K562 (cell line): ENCODE results near the gene CRYBG2. TPM values are rescaled to one million over a fixed set of nuclear protein-coding genes. Genes with fewer than 3 reads are reported as not detected.

Experiments
- BMI1 ChIP-seq: fragments of 150-350 bp; IDR thresholded peaks from 2 replicates; pipeline ENCODE4 v1.6.1; 2014; ENCODE audit warnings: low read length
- CEBPB ChIP-seq: fragments of 450-650 bp; IDR thresholded peaks from 2 replicates; pipeline ENCODE4 v1.6.1; 2016; ENCODE audit warnings: missing genetic modification characterization, missing compliant biosample characterization
- CEBPG ChIP-seq, 3 experiments: fragments of 200-800 bp in 1 of 3; sonication (Bioruptor generic) in 1 of 3; sonication (generic) in 1 of 3; formaldehyde crosslinking in 1 of 3; IDR thresholded peaks in 2 of 3; conservative IDR thresholded peaks in 1 of 3; 2 replicates each; pipeline versions ENCODE4 v1.6.1 to v1.8.0; 2016 to 2022; ENCODE audit warnings: missing compliant biosample characterization in 2 of 3, missing genetic modification characterization in 2 of 3, mild to moderate bottlenecking in 1 of 3, missing genetic modification reagents in 1 of 3
- DPF2 ChIP-seq: fragments of 450-650 bp; IDR thresholded peaks from 2 replicates; pipeline ENCODE4 v1.6.1; 2016
- E2F3 ChIP-seq: fragments of 250-450 bp; sonication (Bioruptor Pico); IDR thresholded peaks from 2 replicates; pipeline ENCODE4 v1.4.0; 2020; ENCODE audit warnings: mild to moderate bottlenecking
- HINFP ChIP-seq: fragments of 450-650 bp; conservative IDR thresholded peaks from 2 replicates; pipeline ENCODE4 v1.6.1; 2016; ENCODE audit warnings: missing genetic modification characterization, low read depth, mild to moderate bottlenecking, control low read depth, missing compliant biosample characterization
- MECOM ChIP-seq: fragments of 250-450 bp; sonication (Bioruptor Pico); IDR thresholded peaks from 2 replicates; pipeline ENCODE4 v1.8.0; 2022; ENCODE audit warnings: inconsistent platforms
- MEF2A ChIP-seq: IDR thresholded peaks from 2 replicates; pipeline ENCODE4 v1.6.1; 2011; ENCODE audit warnings: low read depth, mild to moderate bottlenecking, low read length, moderate library complexity; ENCODE audit not compliant: control insufficient read depth
- NCOA2 ChIP-seq, 2 experiments: fragments of 450-650 bp; IDR thresholded peaks; 2 replicates each; pipeline ENCODE4 v1.6.1; 2018; ENCODE audit warnings: mild to moderate bottlenecking in 2 of 2, moderate library complexity in 1 of 2; ENCODE audit not compliant: partially characterized antibody in 2 of 2
- NR4A1 ChIP-seq, 2 experiments: fragments of 250-450 bp in 1 of 2; fragments of 450-650 bp in 1 of 2; sonication (Bioruptor Pico) in 1 of 2; IDR thresholded peaks; 2 replicates each; pipeline versions ENCODE4 v1.4.0 to v1.6.1; 2016 to 2020; ENCODE audit warnings: mild to moderate bottlenecking in 2 of 2, missing compliant biosample characterization in 1 of 2, missing genetic modification characterization in 1 of 2, moderate library complexity in 1 of 2
- PCBP1 ChIP-seq: fragments of 200-400 bp; formaldehyde crosslinking; IDR thresholded peaks from 2 replicates; pipeline ENCODE4 v1.6.1; 2018; ENCODE audit warnings: mild to moderate bottlenecking, low read depth, low read length; ENCODE audit not compliant: poor library complexity, severe bottlenecking
- SETDB1 ChIP-seq: IDR thresholded peaks from one replicate; pipeline ENCODE4 v1.6.1; 2012; ENCODE audit warnings: low read length, control low read depth, inconsistent platforms
- TCFL5 ChIP-seq: fragments of 250-450 bp; sonication (Bioruptor Pico); conservative IDR thresholded peaks from 2 replicates; pipeline ENCODE4 v1.6.1; 2021; ENCODE audit warnings: mild to moderate bottlenecking, moderate library complexity, matching md5 sums
- TEAD2 ChIP-seq: fragments of 450-650 bp; IDR thresholded peaks from 2 replicates; pipeline ENCODE4 v1.6.1; 2016; ENCODE audit warnings: missing genetic modification characterization, control low read depth, missing compliant biosample characterization
- ZBTB17 ChIP-seq: fragments of 450-650 bp; formaldehyde crosslinking; IDR thresholded peaks from 2 replicates; pipeline ENCODE4 v1.4.0; 2020; ENCODE audit warnings: mild to moderate bottlenecking
- ZNF12 ChIP-seq: sonication (generic); formaldehyde crosslinking; IDR thresholded peaks from 2 replicates; pipeline ENCODE4 v1.4.0; 2020; ENCODE audit warnings: mild to moderate bottlenecking, missing genetic modification reagents
- ZNF140 ChIP-seq: fragments of 250-450 bp; sonication (Bioruptor Pico); IDR thresholded peaks from 2 replicates; pipeline ENCODE4 v1.8.0; 2021; ENCODE audit warnings: moderate library complexity, mild to moderate bottlenecking, inconsistent platforms
- ZNF217 ChIP-seq: sonication (generic); formaldehyde crosslinking; IDR thresholded peaks from 2 replicates; pipeline ENCODE4 v1.8.0; 2022; ENCODE audit warnings: mild to moderate bottlenecking, missing genetic modification reagents
- polyA plus RNA-seq, 8 experiments: library from polyadenylated mRNA; depleted of rRNA in 4 of 8; stranded (reverse) in 5 of 8; unstranded in 3 of 8; fragments of >200 nt; fragmentation: Nextera tagmentation in 2 of 8; fragmentation: Illumina TruSeq in 1 of 8; extraction: Ambion mirVana in 2 of 8; extraction: Trizol in 1 of 8; gene quantifications; 2 replicates each; pipeline versions ENCODE4 v1.2.1 to v1.2.3, GENCODE V29; 2011 to 2014; ENCODE audit warnings: inconsistent platforms in 1 of 8, missing spikeins in 1 of 8
- total RNA-seq, 7 experiments: library from RNA; depleted of rRNA in 6 of 7; stranded (reverse); fragments of >200 nt in 6 of 7; fragmentation: Illumina TruSeq in 2 of 7; extraction: Trizol in 2 of 7; gene quantifications; 2 replicates each; pipeline versions ENCODE4 v1.2.1 to v1.2.3, GENCODE V29; 2011 to 2021; ENCODE audit warnings: low replicate concordance in 1 of 7
- TF ChIP-seq, protein P1 (sequence below): fragments of 250-450 bp; sonication (Bioruptor Pico); IDR thresholded peaks from 2 replicates; pipeline ENCODE4 v1.5.0; 2022; ENCODE audit warnings: mild to moderate bottlenecking
- TF ChIP-seq, protein P2 (sequence below): sonication (generic); formaldehyde crosslinking; IDR thresholded peaks from 2 replicates; pipeline ENCODE4 v1.8.0; 2023; ENCODE audit warnings: mild to moderate bottlenecking, missing genetic modification reagents

CRYBG2 gene
- total and polyA plus RNA-seq, 9 of the 15 experiments (the other 6 are each of a cell fraction or from before 2014, with no cell fraction given): 0.39 to 8.5 (median 3.7) TPM

- no peak for TF ChIP-seq ZNF217 (CRISPR knock-in tag)
- peak; percentile 50 for TF ChIP-seq CEBPB
- peak; percentile 47; the same call in 1 of the 2 replicates for TF ChIP-seq DPF2
- 0 out of 2 replicates have a peak, but pooled peaks have one; percentile 12 for TF ChIP-seq BMI1
- peak; percentile 100 for TF ChIP-seq CEBPG (CRISPR knock-in tag; IDR thresholded peaks at IDR 0.05)
- peak; percentile 80 to 96 for TF ChIP-seq CEBPG (tag; conservative IDR thresholded peaks at IDR 0.05 in 1 of 2, IDR thresholded peaks at IDR 0.05 in 1 of 2)
- TF ChIP-seq ZNF12 (CRISPR knock-in tag): peak; percentile 87
- TF ChIP-seq MECOM (CRISPR knock-in tag): peak; percentile 95
- peak; percentile 76 for TF ChIP-seq HINFP
- peak; percentile 92 for TF ChIP-seq ZNF140 (CRISPR knock-in tag)
- no peak for TF ChIP-seq PCBP1
- TF ChIP-seq, protein P1, sequence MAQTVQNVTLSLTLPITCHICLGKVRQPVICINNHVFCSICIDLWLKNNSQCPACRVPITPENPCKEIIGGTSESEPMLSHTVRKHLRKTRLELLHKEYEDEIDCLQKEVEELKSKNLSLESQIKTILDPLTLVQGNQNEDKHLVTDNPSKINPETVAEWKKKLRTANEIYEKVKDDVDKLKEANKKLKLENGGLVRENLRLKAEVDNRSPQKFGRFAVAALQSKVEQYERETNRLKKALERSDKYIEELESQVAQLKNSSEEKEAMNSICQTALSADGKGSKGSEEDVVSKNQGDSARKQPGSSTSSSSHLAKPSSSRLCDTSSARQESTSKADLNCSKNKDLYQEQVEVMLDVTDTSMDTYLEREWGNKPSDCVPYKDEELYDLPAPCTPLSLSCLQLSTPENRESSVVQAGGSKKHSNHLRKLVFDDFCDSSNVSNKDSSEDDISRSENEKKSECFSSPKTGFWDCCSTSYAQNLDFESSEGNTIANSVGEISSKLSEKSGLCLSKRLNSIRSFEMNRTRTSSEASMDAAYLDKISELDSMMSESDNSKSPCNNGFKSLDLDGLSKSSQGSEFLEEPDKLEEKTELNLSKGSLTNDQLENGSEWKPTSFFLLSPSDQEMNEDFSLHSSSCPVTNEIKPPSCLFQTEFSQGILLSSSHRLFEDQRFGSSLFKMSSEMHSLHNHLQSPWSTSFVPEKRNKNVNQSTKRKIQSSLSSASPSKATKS (CRISPR knock-in tag): no peak
- peak; percentile 87 for TF ChIP-seq TCFL5
- TF ChIP-seq ZBTB17 (CRISPR knock-in tag): peak; percentile 95
- TF ChIP-seq NCOA2 (IDR thresholded peaks at IDR 0.05; ENCODE audit: partially characterized antibody in 2 of 2): no peak
- peak; percentile 90 for TF ChIP-seq NR4A1 (CRISPR knock-in tag; IDR thresholded peaks at IDR 0.05)
- peak; percentile 98 for TF ChIP-seq NR4A1 (tag; IDR thresholded peaks at IDR 0.05)
- TF ChIP-seq MEF2A: 0 out of 2 replicates have a peak, but pooled peaks have one; percentile 10
- TF ChIP-seq E2F3: peak; percentile 96
- peak; percentile 53; the same call in 1 of the 2 replicates for TF ChIP-seq TEAD2 (tag)
- TF ChIP-seq, protein P2, sequence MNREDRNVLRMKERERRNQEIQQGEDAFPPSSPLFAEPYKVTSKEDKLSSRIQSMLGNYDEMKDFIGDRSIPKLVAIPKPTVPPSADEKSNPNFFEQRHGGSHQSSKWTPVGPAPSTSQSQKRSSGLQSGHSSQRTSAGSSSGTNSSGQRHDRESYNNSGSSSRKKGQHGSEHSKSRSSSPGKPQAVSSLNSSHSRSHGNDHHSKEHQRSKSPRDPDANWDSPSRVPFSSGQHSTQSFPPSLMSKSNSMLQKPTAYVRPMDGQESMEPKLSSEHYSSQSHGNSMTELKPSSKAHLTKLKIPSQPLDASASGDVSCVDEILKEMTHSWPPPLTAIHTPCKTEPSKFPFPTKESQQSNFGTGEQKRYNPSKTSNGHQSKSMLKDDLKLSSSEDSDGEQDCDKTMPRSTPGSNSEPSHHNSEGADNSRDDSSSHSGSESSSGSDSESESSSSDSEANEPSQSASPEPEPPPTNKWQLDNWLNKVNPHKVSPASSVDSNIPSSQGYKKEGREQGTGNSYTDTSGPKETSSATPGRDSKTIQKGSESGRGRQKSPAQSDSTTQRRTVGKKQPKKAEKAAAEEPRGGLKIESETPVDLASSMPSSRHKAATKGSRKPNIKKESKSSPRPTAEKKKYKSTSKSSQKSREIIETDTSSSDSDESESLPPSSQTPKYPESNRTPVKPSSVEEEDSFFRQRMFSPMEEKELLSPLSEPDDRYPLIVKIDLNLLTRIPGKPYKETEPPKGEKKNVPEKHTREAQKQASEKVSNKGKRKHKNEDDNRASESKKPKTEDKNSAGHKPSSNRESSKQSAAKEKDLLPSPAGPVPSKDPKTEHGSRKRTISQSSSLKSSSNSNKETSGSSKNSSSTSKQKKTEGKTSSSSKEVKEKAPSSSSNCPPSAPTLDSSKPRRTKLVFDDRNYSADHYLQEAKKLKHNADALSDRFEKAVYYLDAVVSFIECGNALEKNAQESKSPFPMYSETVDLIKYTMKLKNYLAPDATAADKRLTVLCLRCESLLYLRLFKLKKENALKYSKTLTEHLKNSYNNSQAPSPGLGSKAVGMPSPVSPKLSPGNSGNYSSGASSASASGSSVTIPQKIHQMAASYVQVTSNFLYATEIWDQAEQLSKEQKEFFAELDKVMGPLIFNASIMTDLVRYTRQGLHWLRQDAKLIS (CRISPR knock-in tag): peak; percentile 87; the same call in 1 of the 2 replicates
- no peak for TF ChIP-seq SETDB1
Observed at GRCh38 chr1:26336477-26337205, 17.3 kb downstream of the CRYBG2 start (continued).
